ENCODE results near the gene GPRC5D.

GPRC5D gene

DNA sequence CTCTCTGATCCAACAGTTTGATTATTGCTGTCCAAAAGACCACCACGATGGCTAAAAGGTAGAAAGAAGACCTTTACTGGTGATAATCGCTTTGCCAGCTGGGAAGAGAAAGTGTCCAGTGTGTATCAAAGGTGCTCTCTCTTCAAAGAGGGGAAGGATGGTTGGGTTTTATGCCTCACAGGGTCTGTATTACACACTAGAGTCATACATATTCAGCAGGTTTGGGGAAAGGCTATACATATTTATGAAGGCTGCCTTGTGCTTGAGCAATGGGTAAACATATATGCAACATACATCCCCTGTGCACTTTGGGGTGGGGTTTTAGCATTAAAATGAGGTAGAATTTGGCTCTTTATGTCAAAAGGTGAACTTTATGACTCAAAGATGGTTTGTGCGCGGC is 18.2 kb downstream of the GPRC5D start:
- no peak for DNase-seq

DNA sequence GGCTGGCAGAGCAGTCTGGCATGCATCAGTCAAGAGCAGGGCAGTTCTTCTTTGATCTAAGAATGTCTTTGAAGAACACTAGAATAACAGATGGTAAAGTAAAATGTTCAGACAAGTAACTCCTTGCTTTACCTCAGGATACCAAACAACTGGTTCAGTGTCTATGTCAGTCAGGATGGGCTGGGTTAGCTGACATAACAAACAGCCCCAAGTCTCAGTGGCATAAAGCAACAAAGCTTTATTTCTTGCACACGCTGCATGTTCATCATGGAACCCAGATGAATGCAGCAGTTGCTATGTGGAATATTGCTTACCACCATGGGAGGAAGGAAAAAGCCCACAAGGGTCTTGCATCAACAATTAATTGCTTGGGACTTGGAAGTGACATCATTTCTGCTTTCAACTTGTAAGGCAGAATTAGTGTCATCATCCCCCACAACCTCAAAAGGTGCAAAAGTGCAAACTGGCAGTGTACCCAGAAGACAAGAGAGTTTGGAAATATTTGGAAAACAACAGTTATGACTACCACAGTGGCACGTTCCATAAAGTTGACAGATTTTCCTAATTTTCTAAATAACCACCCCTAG is 21.2 kb downstream of the GPRC5D start:
- DNase-seq, result no peak

DNA sequence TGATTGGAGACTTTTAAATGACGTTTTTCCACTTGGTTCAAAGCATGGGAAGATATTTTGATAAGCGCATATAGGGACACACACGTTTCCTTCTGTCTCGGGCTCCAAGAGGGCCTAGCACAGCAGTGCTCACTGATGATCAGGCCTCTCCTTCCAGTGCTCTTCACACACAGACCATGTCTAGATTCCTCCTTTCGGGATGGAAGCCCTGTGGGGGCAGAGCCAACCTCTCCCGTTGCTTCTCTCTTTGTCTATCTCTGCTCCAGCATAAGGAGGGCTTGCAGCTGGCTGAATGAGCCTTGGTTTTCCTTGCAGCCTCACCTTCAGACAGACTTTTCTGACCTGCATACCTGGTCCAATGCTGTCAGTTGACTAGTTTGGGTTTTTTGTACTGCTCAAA is 22.3 kb downstream of the GPRC5D start:
- no peak for DNase-seq

DNA sequence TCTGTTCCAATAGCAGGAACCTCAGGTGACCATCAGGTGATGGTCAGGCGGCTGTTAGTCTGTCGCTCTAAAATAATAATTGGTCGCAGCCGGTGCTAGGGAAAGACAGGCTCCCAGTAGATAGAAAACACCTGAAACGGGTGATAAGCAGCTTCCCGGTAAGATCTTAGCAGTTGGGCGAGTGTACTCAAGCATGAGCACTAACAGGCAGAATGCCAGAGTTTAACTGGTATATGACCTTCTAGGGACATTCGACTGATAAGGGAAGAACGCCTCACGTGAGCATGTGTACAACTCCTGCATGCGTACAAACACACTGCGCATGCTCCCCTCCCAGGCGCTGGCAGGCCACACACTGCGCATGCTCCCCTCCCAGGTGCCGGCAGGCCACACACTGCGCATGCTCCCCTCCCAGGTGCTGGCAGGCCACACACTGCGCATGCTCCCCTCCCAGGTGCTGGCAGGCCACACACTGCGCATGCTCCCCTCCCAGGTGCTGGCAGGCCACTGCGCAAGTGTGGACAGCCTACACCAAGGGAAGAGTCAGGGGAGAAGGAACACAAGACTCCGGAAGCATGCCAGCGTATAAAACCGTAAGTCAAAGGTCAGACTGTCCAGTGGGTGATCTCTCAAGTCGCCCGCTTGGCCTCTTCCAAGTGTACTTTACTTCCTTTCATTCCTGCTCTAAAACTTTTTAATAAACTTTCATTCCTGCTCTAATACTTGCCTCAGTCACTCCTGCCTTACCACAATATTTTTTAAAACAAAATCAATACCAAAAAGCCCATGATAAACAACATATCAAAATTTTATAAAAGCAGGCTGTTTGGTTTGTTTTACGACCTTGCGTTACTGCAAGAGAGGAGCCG is 24.5 kb downstream of the GPRC5D start:
- DNase-seq, result peak in 2 of 4 experiments; percentile 6 to 14

DNA sequence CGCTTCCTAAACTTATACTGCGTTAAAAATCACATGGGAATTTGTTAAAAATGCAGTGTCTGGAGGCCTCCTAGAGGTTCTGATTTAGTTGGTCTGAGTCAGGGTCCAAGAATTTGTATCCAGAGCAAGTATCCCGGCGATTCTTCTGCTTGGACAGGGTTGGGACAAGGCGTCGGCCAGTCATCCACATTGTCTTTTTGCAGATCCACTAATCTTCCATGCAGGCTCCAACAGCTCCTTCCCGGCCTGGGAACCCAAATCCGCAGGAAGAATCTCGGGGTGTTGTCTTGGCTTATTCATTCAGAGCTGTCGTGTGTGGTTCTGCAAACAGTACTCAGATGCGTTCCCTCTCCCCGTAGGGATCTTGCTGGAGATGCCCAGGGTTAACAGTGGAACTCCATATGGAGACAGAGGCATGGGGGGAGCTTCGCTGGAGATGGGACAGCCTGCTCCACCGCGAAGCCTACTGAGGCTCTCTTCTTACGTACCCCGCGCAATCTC is 25.3 kb downstream of the GPRC5D start:
- DNase-seq, result no peak

DNA sequence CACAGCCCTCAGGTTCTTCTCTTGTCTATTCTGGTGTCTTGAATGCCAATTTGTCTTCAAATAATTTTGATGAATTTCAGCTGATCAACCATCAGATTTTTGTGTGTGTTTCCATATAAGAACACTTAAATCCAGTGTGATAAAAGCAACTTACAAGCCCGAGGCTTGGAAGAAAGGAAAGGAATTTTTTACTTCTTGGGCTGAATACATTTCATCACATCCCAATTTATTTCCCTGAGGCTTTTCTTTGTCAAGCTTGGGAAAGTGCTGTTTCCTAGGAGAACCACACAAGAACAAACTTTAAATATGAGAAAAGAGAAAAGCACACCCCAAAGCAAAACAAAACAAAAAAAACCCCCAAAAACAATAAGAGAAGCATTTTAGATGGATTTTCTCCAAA is 26.6 kb downstream of the GPRC5D start:
- no peak for DNase-seq

DNA sequence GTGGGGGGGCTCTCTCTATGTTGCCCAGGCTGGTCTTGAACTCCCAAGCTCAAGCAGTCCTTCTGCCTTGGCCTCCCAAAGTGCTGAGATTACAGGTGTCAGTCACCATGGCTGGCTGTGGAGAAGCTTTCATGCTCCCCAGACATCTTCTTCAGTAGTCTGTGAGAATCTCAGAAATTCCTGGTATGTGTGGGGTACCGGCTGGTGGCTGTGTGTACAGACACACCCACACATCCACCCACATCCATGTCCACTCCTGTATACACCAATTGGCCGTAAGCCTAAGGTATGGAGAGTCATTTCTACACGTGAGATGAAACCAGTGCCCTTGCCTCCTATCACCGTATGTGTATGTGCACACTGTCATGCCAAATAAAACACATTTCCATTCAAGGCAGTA is 27.8 kb downstream of the GPRC5D start:
- DNase-seq, result no peak

DNA sequence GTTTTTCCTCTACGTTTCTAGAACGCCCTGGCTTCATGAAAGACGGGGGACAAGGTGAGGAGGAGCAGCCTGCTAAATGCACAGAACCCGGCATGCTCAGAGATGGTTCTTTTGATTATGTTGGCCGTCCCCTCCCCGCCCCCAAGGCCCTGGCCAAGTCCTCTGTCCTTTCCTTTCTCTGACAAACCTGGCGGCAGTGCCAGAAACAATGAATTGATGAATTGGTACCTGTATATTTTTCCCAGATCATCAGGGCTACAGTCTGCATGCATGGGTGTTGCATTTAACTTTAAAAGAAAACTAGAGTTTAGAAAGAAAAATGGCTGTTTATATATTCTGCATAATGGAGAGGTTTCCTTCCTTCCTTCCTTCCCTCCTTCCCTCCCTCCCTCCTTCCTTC is 29.0 kb downstream of the GPRC5D start:
- DNase-seq, result no peak

DNA sequence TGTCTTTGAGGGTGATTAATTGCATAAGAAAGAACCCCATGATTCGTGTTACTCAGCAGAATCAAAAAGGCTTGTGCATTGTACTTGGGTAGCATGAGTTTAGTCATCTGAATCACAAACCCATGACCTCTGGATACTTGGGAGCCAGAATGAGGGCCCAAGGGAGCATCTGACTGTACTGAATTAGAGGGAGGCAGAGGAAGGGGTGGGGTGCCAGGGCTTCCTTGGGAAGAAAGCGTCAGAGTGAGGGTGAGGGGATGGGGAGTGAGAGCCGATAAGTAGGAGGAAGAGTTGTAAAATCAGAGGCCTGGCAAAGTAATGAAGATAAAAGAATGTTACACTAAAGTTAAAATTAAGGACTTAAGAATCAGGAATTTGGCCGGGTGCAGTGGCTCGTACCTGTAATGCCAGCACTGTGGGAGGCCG is 29.8 kb downstream of the GPRC5D start:
- no peak for DNase-seq

DNA sequence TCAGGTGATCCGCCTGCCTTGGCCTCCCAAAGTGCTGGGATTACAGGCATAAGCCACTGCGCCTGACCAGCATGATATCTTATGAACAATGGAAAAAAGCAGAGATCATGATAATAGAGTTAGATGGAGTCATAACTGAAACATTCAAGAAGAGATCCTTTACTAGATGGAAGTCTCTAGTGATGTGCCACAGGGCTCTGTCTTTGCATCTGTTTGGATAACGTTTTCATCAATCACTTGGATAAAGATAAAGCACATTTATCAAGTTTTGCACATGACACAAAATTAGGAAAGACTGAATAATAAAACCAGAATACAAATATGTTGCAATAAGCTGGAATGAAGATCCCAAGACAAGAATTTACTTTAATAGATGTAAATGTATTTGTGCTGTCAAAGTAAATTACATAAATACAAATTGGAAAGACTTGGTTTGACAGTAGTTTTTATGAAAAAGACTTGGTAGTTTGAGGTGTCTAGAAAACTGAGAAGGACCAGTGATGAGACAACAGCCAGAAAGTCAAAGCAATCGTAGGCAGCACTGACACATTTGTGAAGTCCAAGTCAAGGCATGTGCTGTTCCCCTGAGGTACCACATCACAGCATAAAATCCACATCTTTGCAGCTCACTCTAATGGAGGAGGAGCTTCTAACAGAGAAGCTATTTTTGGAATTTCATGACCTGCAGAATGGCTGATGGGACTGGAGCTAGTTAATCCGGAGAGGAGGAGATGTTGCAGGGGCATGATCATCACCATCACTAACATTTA is 32.1 kb downstream of the GPRC5D start:
- DNase-seq, result no peak

DNA sequence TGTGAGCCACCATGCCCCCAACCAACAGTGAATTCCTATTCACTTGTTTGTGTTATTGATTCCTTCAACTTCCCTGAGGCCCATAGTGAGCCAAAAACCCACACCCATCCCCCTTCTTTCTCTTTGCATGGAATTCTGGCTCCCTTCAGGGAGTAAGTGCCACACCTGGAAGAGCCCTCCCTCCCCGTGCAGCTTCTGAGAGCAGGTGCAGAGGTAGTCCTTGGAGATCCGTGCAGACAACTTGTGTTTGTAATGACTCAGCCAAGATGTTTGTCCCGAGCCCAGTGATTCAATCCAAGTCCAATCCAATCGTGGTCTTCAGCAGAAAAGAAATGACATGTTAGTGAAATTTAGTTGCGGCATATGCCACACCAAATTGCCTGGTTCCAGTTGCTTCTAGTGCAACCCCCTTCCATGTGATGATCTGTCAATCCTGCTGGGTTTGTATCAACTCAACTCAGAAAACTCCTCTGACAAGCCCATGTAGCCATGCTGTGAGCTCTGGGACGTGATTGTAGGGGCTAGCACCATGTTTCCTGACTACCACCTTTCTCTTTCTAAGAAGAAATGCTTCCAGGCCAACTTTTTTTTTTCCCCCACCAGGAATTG is 33.1 kb downstream of the GPRC5D start:
- DNase-seq, result no peak

DNA sequence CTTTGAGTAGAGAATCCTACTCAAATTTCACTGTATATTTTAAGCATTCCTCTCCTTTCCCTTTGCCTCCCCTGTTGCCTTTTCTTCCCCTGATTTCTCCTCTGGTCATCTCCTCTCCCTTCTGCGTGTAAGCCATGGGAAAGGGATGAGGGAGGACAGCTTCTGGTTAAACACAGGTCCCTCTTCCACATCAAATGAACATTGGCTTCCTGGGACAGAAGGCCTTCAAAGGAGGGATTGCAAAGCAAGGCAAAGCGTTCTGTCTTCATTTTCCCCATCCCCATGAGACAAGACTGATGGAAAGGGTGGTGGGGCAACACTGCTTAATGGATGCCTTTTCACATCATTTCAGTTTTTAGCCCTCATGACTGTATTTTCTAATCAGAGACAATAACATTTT is 34.5 kb downstream of the GPRC5D start:
- DNase-seq, result no peak

DNA sequence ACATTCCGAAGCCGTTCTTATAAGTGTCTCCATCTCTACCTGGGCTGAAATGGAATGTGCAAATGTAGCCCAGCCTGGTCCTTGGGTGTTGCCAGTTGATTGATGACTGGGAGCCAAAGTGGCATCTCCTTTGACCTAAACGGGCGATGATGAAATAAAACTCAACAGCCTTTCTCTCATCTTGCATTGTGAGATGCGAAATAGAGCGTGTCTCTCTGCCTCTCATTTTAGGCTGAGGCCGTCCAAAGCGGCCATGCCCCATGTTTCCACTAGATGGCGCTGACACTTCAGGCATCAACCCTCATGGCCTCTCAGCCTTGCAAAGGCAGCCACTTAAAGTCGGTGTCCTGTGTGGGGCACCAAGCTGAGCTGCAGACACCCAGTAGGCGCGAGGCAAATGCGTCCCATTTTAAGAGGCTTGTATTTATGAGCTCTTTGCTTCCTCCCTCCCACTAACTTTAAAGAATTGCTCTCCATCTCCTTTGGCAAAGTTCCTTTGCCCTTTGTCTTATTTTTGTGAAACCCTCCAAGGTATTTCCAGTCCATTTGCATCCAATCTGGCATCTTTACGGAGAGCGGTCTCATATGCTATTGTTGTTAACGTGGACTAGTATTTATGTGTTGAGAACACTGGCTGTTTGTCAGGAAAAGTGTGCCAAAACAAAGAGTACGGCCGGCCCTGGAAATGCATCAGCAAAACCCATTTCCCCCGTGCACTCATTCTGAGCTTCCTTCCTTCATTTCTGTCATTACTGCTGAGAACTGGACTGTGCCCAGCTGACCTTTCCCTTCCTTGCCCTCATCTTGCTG is 35.6 kb downstream of the GPRC5D start:
- DNase-seq, result peak; percentile 60 to 82 (median 62)

DNA sequence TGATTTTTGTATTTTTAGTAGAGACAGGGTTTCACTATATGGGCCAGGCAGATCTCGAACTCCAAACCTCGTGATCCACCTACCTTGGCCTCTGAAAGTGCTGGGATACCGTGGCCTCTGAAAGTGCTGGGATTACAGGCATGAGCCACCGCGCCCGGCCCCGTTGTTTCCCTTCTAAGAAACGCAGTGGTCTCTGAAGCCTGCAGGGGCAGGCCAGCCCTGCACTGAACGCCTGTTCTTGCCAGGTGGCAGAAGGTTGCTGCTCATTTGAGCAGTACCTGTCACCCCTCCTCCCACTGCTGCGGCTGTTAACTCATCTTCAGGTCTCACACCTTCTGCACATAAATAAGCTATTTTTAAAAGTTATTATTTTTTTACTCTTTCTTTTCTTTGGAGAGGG is 36.3 kb downstream of the GPRC5D start:
- DNase-seq, result no peak

DNA sequence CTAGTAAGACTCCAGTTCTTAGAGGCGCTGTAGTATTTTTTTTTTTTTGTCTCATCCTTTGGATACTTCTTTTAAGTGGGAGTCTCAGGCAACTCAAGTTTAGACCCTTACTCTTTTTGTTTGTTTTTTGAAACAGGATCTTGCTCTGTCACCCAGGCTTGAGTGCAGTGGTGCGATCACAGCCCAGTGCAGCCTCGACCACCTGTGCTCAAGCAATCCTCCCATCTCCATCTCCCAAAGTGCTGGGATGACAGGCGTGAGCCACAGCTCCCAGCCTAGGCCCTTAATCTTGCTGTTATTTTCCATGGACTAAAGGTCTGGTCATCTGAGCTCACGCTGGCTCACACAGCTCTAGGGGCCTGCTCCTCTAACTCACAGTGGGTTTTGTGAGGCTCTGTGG is 39.3 kb downstream of the GPRC5D start:
- DNase-seq, result no peak

DNA sequence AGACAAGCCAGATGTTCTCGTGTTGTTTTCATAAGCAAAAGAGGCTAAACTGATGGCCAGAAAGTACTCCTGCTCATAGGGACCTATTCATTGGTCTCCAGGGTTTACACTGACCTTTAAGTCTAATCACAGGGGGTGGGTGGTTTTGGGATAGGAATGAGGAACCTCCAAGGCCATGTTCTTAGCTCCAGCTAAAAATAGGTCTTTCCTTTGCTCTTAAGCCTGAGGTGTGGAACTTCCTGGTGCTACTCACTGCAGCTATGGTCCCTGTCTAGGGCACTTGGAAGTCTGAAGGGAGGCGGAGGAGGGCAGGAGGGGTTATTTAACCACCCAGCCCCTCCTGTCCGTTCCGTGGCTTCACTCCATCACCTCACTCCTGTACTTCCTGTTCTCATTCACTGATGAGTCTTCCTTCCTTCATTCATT is 42.0 kb downstream of the GPRC5D start:
- no peak for DNase-seq

DNA sequence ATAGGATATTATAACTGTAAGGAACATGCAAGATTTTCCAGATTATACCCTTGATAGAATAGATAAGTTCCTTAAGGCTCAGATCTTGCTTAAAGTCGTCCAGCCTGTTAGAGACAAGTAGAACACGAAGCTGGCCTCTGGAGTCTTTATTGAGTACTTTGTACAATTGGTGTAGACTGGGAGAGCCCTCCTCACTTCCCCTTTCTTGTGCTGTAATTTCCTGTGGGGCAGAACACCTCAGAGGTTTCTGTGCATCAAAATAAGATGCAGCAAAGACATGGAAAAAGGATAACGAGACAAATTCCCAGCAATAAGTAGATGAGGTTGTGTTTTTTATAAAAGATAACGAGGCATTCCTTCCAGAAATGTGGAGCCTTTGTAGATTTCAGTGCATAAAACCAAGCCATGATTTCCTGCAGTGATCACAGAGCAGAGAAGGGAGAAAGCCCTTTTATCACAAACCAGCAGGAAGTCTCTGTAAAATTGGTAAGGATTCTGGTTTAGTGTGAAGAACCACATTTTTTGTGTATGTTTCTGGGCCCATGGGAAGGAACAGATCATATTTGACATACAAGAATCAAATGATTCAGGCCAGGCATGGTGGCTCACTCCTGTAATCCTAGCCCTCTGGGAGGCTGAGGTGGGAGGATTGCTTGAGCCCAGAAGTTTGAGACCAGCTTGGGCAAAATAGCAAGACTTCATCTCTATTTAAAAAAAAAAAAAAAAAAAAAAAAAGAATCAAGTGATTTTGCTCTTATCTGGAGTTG is 42.6 kb downstream of the GPRC5D start:
- DNase-seq, result no peak

DNA sequence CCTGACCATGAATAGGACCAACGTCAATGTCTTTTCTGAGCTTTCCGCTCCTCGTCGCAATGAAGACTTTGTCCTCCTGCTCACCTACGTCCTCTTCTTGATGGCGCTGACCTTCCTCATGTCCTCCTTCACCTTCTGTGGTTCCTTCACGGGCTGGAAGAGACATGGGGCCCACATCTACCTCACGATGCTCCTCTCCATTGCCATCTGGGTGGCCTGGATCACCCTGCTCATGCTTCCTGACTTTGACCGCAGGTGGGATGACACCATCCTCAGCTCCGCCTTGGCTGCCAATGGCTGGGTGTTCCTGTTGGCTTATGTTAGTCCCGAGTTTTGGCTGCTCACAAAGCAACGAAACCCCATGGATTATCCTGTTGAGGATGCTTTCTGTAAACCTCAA is 43.3 kb downstream of the GPRC5D start:
- DNase-seq, result no peak

DNA sequence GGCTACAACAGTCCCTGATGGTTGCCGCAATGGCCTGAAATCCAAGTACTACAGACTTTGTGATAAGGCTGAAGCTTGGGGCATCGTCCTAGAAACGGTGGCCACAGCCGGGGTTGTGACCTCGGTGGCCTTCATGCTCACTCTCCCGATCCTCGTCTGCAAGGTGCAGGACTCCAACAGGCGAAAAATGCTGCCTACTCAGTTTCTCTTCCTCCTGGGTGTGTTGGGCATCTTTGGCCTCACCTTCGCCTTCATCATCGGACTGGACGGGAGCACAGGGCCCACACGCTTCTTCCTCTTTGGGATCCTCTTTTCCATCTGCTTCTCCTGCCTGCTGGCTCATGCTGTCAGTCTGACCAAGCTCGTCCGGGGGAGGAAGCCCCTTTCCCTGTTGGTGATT is 43.7 kb downstream of the GPRC5D start:
- DNase-seq, result no peak

DNA sequence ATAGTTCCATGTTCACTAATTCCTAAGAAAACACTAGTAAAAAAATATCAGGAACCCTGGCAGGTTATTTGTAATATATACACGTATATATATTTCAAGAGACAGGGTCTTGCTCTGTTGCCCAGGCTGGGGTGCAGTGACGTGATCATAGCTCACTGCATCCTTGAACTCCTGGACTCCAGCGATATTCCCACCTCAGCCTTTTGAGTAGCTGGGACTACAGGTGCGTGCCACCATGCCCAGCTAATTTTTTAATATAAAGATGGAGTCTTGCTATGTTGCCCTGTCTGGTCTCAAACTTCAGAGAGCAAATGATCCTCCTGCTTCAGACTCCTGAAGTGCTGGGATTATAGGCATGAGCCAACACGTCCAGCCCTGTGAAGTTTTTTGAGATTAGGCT is 44.4 kb downstream of the GPRC5D start:
- DNase-seq, result no peak
